BJ (cell line): ENCODE measurements around the gene CFAP119. TPM values are rescaled to one million over a fixed set of nuclear protein-coding genes. Genes with fewer than 3 reads are reported as not detected.

Experiments
- CTCF ChIA-PET: fragments of 350-600 bp; formaldehyde crosslinking; extraction: SDS; loops from one replicate; lab custom pipeline; 2021; ENCODE audit warnings: antibody characterized with exemption, inconsistent platforms; lab: Yijun Ruan, JAX
- POLR2A ChIA-PET: fragments of 300-600 bp; sonication (Branson Sonifier 250); formaldehyde crosslinking; extraction: SDS; loops from one replicate; lab custom pipeline; 2021; ENCODE audit warnings: antibody characterized with exemption; lab: Charles Lee
- DNase-seq: peaks from one replicate; pipeline ENCODE4 v3.0.0-alpha.2; 2011; ENCODE audit warnings: low read depth
- H3K27me3 ChIP-seq: 2 replicates; pipeline ENCODE4 v1.6.0; 2011; ENCODE audit warnings: low read length; ENCODE audit not compliant: control insufficient read depth, insufficient read depth
- H3K36me3 ChIP-seq: 2 replicates; pipeline ENCODE4 v1.5.1; 2011; ENCODE audit warnings: low read length; ENCODE audit not compliant: control insufficient read depth, insufficient read depth
- H3K4me3 ChIP-seq: 2 replicates; pipeline ENCODE4 v1.5.1; 2011; ENCODE audit warnings: low read depth, mild to moderate bottlenecking, control low read depth, low read length
- polyA plus RNA-seq: library from polyadenylated mRNA; depleted of rRNA; stranded (reverse); fragments of >200 nt; gene quantifications from 2 replicates; pipeline ENCODE4 v1.2.3, GENCODE V29; 2011
- TF ChIP-seq, protein P1 (sequence below): IDR thresholded peaks from 2 replicates; pipeline ENCODE4 v1.5.1; 2011; ENCODE audit warnings: low read depth, mild to moderate bottlenecking, control low read depth, inconsistent platforms, low read length, moderate library complexity; ENCODE audit not compliant: insufficient read depth

Gene CFAP119
- polyA plus RNA-seq, 1 experiment: 4.7 TPM

DNA sequence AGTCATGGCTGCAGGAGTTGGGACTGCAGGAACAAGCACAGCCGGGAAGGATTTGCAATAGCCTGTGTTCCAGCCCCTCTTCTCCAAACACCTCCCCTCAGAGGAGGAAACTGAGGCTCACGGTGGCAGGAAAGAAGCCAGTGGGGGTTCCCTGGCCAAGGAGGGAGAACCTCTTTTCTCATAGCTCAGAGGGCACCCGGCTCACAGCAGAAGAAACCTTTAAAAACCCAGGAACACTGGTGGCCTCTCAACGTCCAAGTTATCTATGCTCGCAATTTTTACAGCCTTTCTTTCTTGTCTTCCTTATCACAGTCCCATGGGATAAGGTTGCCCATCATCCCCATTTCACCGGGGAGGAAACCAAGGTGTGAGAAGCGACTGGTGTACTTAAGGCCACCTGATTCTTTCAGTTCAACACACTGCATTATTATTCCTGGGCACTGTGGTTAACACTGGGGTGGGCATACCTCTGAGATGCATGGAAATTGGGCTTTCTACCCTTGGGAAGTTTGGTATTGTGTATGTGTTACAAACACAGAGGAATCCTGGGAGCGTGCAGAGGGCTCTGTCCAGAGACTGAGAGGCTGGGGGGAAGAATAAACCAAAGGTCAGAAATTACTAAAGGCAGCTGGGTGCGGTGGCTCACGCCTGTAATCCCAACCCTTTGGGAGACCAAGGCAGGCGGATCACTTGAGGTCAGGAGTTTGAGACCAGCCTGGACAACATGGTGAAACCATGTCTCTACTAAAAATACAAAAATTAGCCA lies 25.9 kb upstream of the CFAP119 start:
- POLR2A ChIA-PET: interaction anchor here (1.0 to 1.1 kb wide), 2 partner anchors 18 to 19 kb away, joined by 7 to 8 read pairs; no protein-coding TSS in a partner anchor
- CTCF ChIA-PET: interaction anchor here (1.2 to 4.1 kb wide), 3 partner anchors 10 to 26 kb away, joined by 4 to 21 read pairs (median 4); no protein-coding TSS in a partner anchor
- H3K4me3 ChIP-seq: peak overlapping the region; percentile 63
- H3K27me3 ChIP-seq: no peaks in the 10 kb centered on the region
- DNase-seq: no peak
- TF ChIP-seq, protein P1, sequence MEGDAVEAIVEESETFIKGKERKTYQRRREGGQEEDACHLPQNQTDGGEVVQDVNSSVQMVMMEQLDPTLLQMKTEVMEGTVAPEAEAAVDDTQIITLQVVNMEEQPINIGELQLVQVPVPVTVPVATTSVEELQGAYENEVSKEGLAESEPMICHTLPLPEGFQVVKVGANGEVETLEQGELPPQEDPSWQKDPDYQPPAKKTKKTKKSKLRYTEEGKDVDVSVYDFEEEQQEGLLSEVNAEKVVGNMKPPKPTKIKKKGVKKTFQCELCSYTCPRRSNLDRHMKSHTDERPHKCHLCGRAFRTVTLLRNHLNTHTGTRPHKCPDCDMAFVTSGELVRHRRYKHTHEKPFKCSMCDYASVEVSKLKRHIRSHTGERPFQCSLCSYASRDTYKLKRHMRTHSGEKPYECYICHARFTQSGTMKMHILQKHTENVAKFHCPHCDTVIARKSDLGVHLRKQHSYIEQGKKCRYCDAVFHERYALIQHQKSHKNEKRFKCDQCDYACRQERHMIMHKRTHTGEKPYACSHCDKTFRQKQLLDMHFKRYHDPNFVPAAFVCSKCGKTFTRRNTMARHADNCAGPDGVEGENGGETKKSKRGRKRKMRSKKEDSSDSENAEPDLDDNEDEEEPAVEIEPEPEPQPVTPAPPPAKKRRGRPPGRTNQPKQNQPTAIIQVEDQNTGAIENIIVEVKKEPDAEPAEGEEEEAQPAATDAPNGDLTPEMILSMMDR: no peak
- H3K36me3 ChIP-seq: peaks cover 12% of the 10 kb centered on the region

DNA sequence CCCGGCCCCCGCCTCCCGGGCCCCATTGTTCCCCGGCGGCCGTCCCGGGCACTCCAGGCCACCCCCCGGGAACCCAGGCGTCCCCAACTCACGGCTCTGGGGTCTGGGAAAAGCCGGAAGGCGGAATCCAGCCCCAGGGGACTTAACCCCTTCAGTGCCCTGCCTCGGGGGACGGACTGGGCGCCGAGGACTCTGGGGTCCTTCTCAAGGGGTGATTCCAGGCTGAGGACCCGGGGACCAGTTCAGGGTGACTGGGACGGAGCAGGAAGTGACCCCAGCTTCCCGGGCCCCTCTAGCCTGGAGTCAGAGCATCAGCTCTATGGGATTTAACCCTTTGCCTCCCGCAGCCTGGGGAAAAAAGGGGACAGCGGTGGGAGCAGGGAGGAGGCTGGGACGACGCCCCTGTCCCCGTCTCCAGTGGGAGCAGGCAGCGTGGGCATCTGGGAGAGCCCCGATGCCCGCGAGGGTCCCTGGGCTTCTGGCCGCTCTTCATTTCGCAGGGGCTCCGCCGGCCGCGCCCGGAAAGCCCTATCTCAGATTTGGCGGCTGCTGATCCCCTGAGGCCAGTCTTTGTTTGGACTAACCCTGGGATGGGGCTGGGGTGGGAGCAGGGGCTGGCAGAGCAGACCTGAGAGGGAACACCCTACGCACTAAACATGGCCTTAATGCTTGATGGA lies 25.2 kb upstream of the CFAP119 start, which contains the start of gene ZNF629:
ZNF629 (minus strand) TSS at position 270 of the 677 bp plus-strand sequence. CDS start 2,723 bp downstream, outside the sequence.
- H3K4me3 ChIP-seq: peak within 1 kb of the TSS; percentile 63
- no peaks in the 10 kb centered on the region for H3K27me3 ChIP-seq
- TF ChIP-seq, protein P1: no peak
- CTCF ChIA-PET: interaction anchor here (1.2 to 4.1 kb wide), 3 partner anchors 11 to 27 kb away, joined by 4 to 21 read pairs (median 4); no protein-coding TSS in a partner anchor
- H3K36me3 ChIP-seq: peaks cover 18% of the 10 kb centered on the region
- DNase-seq: no peak
- POLR2A ChIA-PET: interaction anchor here (0.6 to 1.1 kb wide), 3 partner anchors 18 to 65 kb away, joined by 7 to 19 read pairs (median 8); no protein-coding TSS in a partner anchor

DNA sequence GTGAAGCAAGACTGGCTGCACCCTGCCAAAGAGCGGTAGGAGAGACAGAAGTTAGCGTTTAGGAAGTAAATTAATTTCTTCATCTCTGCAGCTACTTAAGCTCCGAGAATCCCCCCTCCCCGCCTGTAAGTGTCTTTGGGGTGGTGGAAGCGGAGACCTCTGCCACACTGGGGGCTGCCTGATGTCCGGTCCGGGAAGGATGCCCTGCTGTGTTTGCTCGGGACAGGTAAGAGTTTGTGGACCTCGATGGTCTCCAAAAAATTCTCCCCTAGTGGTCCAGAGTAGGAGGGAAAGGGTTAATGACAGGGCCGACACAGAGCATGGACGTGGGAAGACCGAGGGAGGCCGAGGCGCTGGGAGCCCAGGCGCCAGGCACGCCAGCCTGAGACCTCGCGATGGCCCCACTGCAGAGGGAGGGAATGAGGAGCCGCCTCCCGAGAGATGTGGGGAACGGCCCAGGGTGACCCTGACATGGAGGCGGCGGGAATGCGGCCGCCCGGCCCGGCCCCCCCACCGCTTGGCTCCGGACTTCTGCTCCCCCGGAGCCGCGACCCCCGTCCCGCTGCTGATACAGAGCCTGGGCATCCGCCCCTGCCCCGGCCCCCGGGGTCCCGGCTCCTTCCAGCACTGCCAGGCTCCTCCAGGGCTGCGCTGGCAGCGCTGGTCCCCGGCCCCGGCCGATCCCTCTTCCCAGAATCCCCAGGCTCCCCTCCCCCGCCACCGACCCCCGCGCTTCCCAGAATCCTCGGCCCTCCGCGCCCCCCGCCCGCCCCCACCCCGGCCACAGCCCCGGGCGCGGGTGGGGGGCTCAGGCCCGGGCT lies 24.5 kb upstream of the CFAP119 start:
- Histone ChIP-seq H3K27me3 (no peaks in the 10 kb centered on the region), H3K36me3 (peaks cover 24% of the 10 kb centered on the region), H3K4me3 (peak overlapping the region; percentile 63)
- ChIA-PET POLR2A (interaction anchor here (0.6 to 1.0 kb wide), 2 partner anchors 21 to 65 kb away, joined by 8 to 19 read pairs; no protein-coding TSS in a partner anchor), CTCF (interaction anchor here (0.6 to 4.1 kb wide), 4 partner anchors 12 to 94 kb away, joined by 3 to 21 read pairs (median 4); no protein-coding TSS in a partner anchor)
- TF ChIP-seq, protein P1: no peak
- DNase-seq: no peak

DNA sequence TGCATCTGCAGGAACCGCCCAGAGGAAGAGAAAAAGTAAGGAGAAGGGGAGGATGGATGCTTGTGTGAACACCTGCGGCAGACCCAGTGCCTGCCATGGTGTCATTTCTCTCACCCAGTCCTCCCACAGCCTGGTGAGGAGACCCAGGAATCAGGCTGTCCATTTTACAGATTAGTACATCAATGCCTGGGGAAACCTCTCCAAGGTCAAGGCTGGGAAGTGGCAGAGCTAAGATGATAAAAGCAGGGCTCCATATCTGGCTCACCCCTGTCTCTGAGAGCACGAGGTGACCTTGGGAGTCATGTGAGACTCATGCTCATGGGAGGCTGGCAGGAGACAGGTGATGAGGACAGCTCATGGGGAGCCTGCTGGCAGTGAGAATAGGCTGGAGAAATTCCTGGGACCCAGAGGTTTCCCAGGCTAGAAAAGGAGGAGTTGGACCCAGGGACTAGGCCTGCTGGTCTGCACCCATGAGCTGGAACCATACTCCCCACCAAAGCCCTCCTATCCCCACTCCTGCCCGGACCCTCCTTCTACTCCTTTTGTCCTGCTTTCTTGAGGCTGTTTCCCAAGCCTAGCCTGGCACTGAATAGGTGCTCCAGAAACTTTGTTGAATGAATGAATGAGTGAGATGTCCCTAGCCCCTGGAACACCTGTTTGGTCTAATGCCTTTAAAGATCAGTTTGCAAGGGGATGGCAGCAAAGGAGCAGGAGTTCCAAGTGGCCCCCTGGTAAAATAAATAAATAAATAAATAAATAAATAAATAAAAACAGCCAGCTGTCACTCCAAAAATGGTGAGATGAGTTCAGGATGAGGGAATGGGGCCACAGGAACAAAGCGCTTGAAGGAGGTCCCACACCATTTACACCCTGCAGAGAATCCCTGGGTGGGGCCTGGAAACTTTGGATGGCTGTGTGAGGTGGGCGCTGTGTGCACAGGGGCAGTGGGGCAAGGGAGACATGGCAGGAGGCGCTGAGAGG lies 23.6 kb upstream of the CFAP119 start:
- ChIA-PET CTCF (interaction anchor here (0.6 to 0.9 kb wide), 3 partner anchors 13 to 93 kb away, joined by 3 to 4 read pairs (median 3); no protein-coding TSS in a partner anchor), POLR2A (no interaction called here)
- no peak for DNase-seq
- Histone ChIP-seq H3K36me3 (peaks cover 24% of the 10 kb centered on the region), H3K4me3 (peak overlapping the region; percentile 63), H3K27me3 (no peaks in the 10 kb centered on the region)
- TF ChIP-seq, protein P1: no peak
